H1 (cell line): ENCODE results near the gene FGF2. TPM values are rescaled to one million over a fixed set of nuclear protein-coding genes. Genes with fewer than 3 reads are reported as not detected.

Source experiments
- CTCF ChIA-PET: fragments of 300-600 bp; sonication (Branson Sonifier 250); formaldehyde crosslinking; loops from one replicate; lab custom pipeline; 2021; ENCODE audit not compliant: partially characterized antibody; lab: Charles Lee
- POLR2A ChIA-PET: fragments of 300-600 bp; sonication (Branson Sonifier 250); formaldehyde crosslinking; loops from one replicate; lab custom pipeline; 2021; ENCODE audit warnings: inconsistent platforms; ENCODE audit not compliant: partially characterized antibody; lab: Charles Lee
- DNase-seq, 2 experiments: peaks; one replicate each; pipeline versions ENCODE4 v3.0.0 to v3.0.0-alpha.2; 2010 to 2022; ENCODE audit warnings: low spot score in 2 of 2, low read depth in 1 of 2, mixed read lengths in 1 of 2
- FAIRE-seq: peaks from 2 replicates; lab custom pipeline; 2011; peaks lifted over from hg19 to GRCh38; lab: Jason Lieb, UNC
- H2AFZ ChIP-seq: 2 replicates; pipeline ENCODE4 v1.8.1; 2012; ENCODE audit warnings: low read length, inconsistent platforms
- H2AK5ac ChIP-seq: 2 replicates; pipeline ENCODE4 v1.6.1; 2013; ENCODE audit warnings: low read depth, low read length
- H2BK120ac ChIP-seq: replicated peaks from 2 replicates; pipeline ENCODE3; 2013; ENCODE audit warnings: low read depth, low read length, inconsistent platforms
- H2BK12ac ChIP-seq: 2 replicates; pipeline ENCODE4 v1.6.1; 2013; ENCODE audit warnings: low read depth, low read length
- H2BK15ac ChIP-seq: 2 replicates; pipeline ENCODE4 v1.6.1; 2013; ENCODE audit warnings: low read length
- H2BK20ac ChIP-seq: 2 replicates; pipeline ENCODE4 v1.6.1; 2013; ENCODE audit warnings: low read length
- H2BK5ac ChIP-seq: 2 replicates; pipeline ENCODE4 v1.6.1; 2013; ENCODE audit warnings: low read depth, low read length
- H3K14ac ChIP-seq: 2 replicates; pipeline ENCODE4 v1.6.1; 2013; ENCODE audit warnings: inconsistent platforms; ENCODE audit not compliant: insufficient read length
- H3K18ac ChIP-seq: 2 replicates; pipeline ENCODE4 v1.6.1; 2013; ENCODE audit warnings: low read length; ENCODE audit errors: extremely low read depth
- H3K23ac ChIP-seq: 2 replicates; pipeline ENCODE4 v1.6.1; 2013; ENCODE audit warnings: inconsistent platforms; ENCODE audit not compliant: insufficient read length
- H3K23me2 ChIP-seq: 2 replicates; pipeline ENCODE4 v1.6.1; 2013; ENCODE audit warnings: low read depth, low read length
- H3K27ac ChIP-seq: 2 replicates; pipeline ENCODE4 v1.6.1; 2011; ENCODE audit warnings: low read depth, low read length, inconsistent platforms
- H3K27me3 ChIP-seq, 4 experiments: replicated peaks in 1 of 4; 1 replicate in 1 of 4; 2 replicates in 3 of 4; pipeline versions ENCODE4 v1.6.1 to v1.8.1; 2011 to 2013; ENCODE audit warnings: low read length in 3 of 4, mild to moderate bottlenecking in 3 of 4, inconsistent platforms in 2 of 4, mixed read lengths in 2 of 4, moderate library complexity in 1 of 4; ENCODE audit not compliant: control insufficient read depth in 3 of 4, insufficient read depth in 3 of 4; ENCODE audit errors: extremely low read depth in 1 of 4
- H3K36me3 ChIP-seq, 4 experiments: 2 replicates each; pipeline versions ENCODE4 v1.6.1 to v1.8.1; 2011 to 2013; ENCODE audit warnings: mild to moderate bottlenecking in 4 of 4, low read length in 3 of 4, moderate library complexity in 2 of 4, control low read depth in 1 of 4, inconsistent platforms in 1 of 4; ENCODE audit not compliant: insufficient read depth in 4 of 4, control insufficient read depth in 2 of 4
- H3K4ac ChIP-seq: replicated peaks from 2 replicates; pipeline ENCODE3; 2013; ENCODE audit warnings: low read length, low read depth, mixed read lengths, inconsistent platforms; ENCODE audit not compliant: insufficient read length
- H3K4me1 ChIP-seq, 4 experiments: replicated peaks in 1 of 4; 1 replicate in 1 of 4; 2 replicates in 3 of 4; pipeline versions ENCODE4 v1.6.1 to v1.8.1; 2011 to 2013; ENCODE audit warnings: low read length in 3 of 4, inconsistent platforms in 2 of 4, mixed read lengths in 1 of 4; ENCODE audit not compliant: insufficient read depth in 4 of 4, control insufficient read depth in 3 of 4
- H3K4me2 ChIP-seq, 2 experiments: 2 replicates each; pipeline versions ENCODE4 v1.6.1 to v1.8.1; 2011 to 2013; ENCODE audit warnings: low read depth in 2 of 2, low read length in 2 of 2, control low read depth in 1 of 2, inconsistent platforms in 1 of 2, mild to moderate bottlenecking in 1 of 2; ENCODE audit not compliant: insufficient read depth in 1 of 2
- H3K4me3 ChIP-seq, 4 experiments: fragments of 200-600, 300-600 bp in 1 of 4; sonication (generic), shearing (Covaris generic), sonication (Bioruptor Twin) in 1 of 4; 2 replicates each; pipeline versions ENCODE4 v1.5.1 to v1.8.1; 2011 to 2016; ENCODE audit warnings: low read length in 4 of 4, low read depth in 3 of 4, control low read depth in 2 of 4, inconsistent platforms in 2 of 4, mild to moderate bottlenecking in 2 of 4, mixed read lengths in 1 of 4, moderate library complexity in 1 of 4; ENCODE audit not compliant: insufficient read depth in 2 of 4; ENCODE audit errors: extremely low read depth in 1 of 4
- H3K56ac ChIP-seq: replicated peaks from 2 replicates; pipeline ENCODE3; 2013; ENCODE audit warnings: low read depth, mild to moderate bottlenecking, mixed read lengths, low read length, inconsistent platforms; ENCODE audit not compliant: insufficient read length
- H3K79me1 ChIP-seq: 2 replicates; pipeline ENCODE4 v1.6.1; 2013; ENCODE audit warnings: low read depth, low read length, control low read depth
- H3K79me2 ChIP-seq, 2 experiments: 2 replicates each; pipeline versions ENCODE4 v1.6.1 to v1.8.1; 2012 to 2013; ENCODE audit warnings: low read length in 2 of 2, mild to moderate bottlenecking in 2 of 2, inconsistent platforms in 1 of 2; ENCODE audit not compliant: insufficient read depth in 2 of 2, control insufficient read depth in 1 of 2
- H3K9ac ChIP-seq, 4 experiments: replicated peaks in 1 of 4; 1 replicate in 1 of 4; 2 replicates in 3 of 4; pipeline versions ENCODE4 v1.6.1 to v1.8.1; 2011 to 2013; ENCODE audit warnings: low read depth in 3 of 4, low read length in 3 of 4, control low read depth in 2 of 4, mild to moderate bottlenecking in 2 of 4, moderate library complexity in 2 of 4, inconsistent platforms in 1 of 4; ENCODE audit errors: extremely low read depth in 1 of 4
- H3K9me3 ChIP-seq, 2 experiments: 2 replicates each; pipeline versions ENCODE4 v1.6.1 to v1.8.1; 2012 to 2013; ENCODE audit warnings: mild to moderate bottlenecking in 2 of 2, moderate library complexity in 2 of 2, control low read depth in 1 of 2, inconsistent platforms in 1 of 2, low read depth in 1 of 2, low read length in 1 of 2, mixed read lengths in 1 of 2; ENCODE audit not compliant: insufficient read depth in 2 of 2
- H4K20me1 ChIP-seq, 2 experiments: replicated peaks in 1 of 2; 2 replicates each; pipeline versions ENCODE3 to v1.8.1; 2011 to 2013; ENCODE audit warnings: inconsistent platforms in 2 of 2, low read length in 2 of 2, mild to moderate bottlenecking in 1 of 2; ENCODE audit not compliant: insufficient read depth in 2 of 2, control insufficient read depth in 1 of 2
- H4K5ac ChIP-seq: 2 replicates; pipeline ENCODE4 v1.6.1; 2013; ENCODE audit warnings: low read length, low read depth, mixed read lengths, inconsistent platforms; ENCODE audit not compliant: insufficient read length
- H4K8ac ChIP-seq: 2 replicates; pipeline ENCODE4 v1.8.0; 2013; ENCODE audit warnings: mild to moderate bottlenecking, moderate library complexity, low read length, inconsistent platforms; ENCODE audit not compliant: insufficient read depth; ENCODE audit errors: extremely low read depth
- H4K91ac ChIP-seq: replicated peaks from 2 replicates; pipeline ENCODE3; 2013; ENCODE audit warnings: low read length, mixed read lengths, inconsistent platforms; ENCODE audit not compliant: insufficient read length
- CBX5 ChIP-seq: fragments of 300-800, 300-1000 bp; sonication (generic); IDR thresholded peaks from 2 replicates; pipeline ENCODE4 v1.7.1; 2016; ENCODE audit warnings: antibody characterized with exemption, low read length, low read depth
- SP4 ChIP-seq: IDR thresholded peaks from 2 replicates; pipeline ENCODE4 v1.6.1; 2012; ENCODE audit warnings: low read length, inconsistent platforms
- polyA plus RNA-seq, 7 experiments: library from polyadenylated mRNA; depleted of rRNA in 3 of 7; stranded (reverse) in 5 of 7; unstranded in 2 of 7; fragments of >200 nt in 5 of 7; fragments of 200-250 nt in 2 of 7; gene quantifications; 1 replicate in 5 of 7; 2 replicates in 1 of 7; 4 replicates in 1 of 7; pipeline versions ENCODE4 v1.2.1 to v1.2.3, GENCODE V29; 2011 to 2013; ENCODE audit warnings: missing spikeins in 2 of 7, mixed read lengths in 2 of 7
- total RNA-seq: library from RNA; stranded (reverse); fragmentation: NEBNext Ultra II Directional; extraction: Animal tissue kit (Norgen Biotek cat#: 25700); gene quantifications from 2 replicates; pipeline ENCODE4 v1.2.1, GENCODE V29; 2021

FGF2 gene
- total and polyA plus RNA-seq, 2 of the 8 experiments (the other 6 are each of a cell fraction or from before 2014, with no cell fraction given) = 23.4 to 145 TPM

DNA sequence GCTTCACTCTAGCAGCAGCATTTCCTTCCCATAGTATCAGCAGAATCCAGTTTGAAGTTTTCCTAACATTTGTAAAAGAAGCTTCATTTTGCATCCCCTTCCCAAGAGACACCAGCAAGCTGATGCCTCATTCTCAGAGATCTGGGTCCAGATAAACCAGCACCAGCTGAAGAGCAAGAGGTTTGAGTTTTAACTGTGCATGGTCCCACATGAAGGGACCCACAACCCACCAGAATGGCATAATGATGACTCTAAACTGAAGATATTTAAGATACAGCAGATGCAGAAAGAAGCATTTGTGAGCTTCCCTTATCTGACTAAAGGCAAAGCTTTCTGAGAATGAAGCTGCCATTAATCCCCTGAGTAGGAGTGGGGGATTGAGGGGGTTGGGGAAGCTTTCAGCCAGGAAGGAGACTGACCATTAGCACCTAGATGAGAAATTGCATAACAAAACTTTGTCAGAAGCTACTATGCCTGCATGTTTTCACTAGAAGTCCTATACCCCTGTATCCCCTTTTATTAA, 77.2 kb downstream of the FGF2 start:
- Histone ChIP-seq H4K8ac (no peak overlapping the region), H3K14ac (no peak overlapping the region), H3K27ac (no peak overlapping the region), H3K4ac (no peak overlapping the region), H2BK5ac (no peak overlapping the region), H3K4me3 (no peak overlapping the region), H2BK120ac (no peak overlapping the region), H3K4me1 (peaks cover 0 to 9% (median 4%) of the 10 kb centered on the region in 4 experiments; a peak in 3 of 7 replicates), H4K20me1 (no peaks in the 10 kb centered on the region), H3K36me3 (peaks cover 0 to 4% (median 0%) of the 10 kb centered on the region in 4 experiments; a peak in 2 of 8 replicates), H3K79me1 (no peaks in the 10 kb centered on the region), H3K56ac (no peak overlapping the region), H3K23ac (no peak overlapping the region), H2AFZ (no peak overlapping the region), H2BK20ac (no peak overlapping the region), H3K9ac (no peak overlapping the region), H3K18ac (no peak overlapping the region), H3K27me3 (no peaks in the 10 kb centered on the region), H3K9me3 (no peaks in the 10 kb centered on the region), H4K91ac (no peak overlapping the region), H2BK12ac (no peak overlapping the region), H4K5ac (no peak overlapping the region), H3K4me2 (no peak overlapping the region), H2AK5ac (no peak overlapping the region; the same call in 1 of the 2 replicates), H2BK15ac (no peak overlapping the region), H3K23me2 (no peaks in the 10 kb centered on the region), H3K79me2 (no peaks in the 10 kb centered on the region)
- TF ChIP-seq CBX5 (no peak), SP4 (0 out of 2 replicates have a peak, but pooled peaks have one; percentile 13)
- CTCF ChIA-PET = interaction anchor here (1.3 to 1.8 kb wide), 5 partner anchors 10 to 158 kb away, joined by 3 to 14 read pairs (median 5); no protein-coding TSS in a partner anchor
- DNase-seq (no peak), FAIRE-seq (no peak)
- POLR2A ChIA-PET = interaction anchor here (0.6 to 3.7 kb wide), 11 partner anchors 10 to 676 kb away, joined by 3 to 32 read pairs (median 3); partner anchors contain the start of gene NUDT6
